ENCODE data around the gene TTLL1. TPM values are rescaled to one million over a fixed set of nuclear protein-coding genes. Genes with fewer than 3 reads are reported as not detected.

TTLL1 gene
- total RNA-seq, 4 donors from 2014 or later, result 1.7 to 5.0 (median 3.5) TPM

GRCh38 chr22:42994276-42994916 is 94.8 kb downstream of the TTLL1 start:
- Histone ChIP-seq H3K27ac (peak overlapping the region; percentile 67 to 93 (median 82)), H3K4me1 (peaks cover 3 to 77% (median 12%) of the 10 kb centered on the region in 4 donors), H3K9me3 (no peaks in the 10 kb centered on the region), H3K4me3 (peak overlapping the region in 2 of 4 donors; percentile 31 to 35), H3K36me3 (no peaks in the 10 kb centered on the region), H3K27me3 (no peaks in the 10 kb centered on the region)
- peak in 1 of 3 donors; percentile 51 for DNase-seq
- TF ChIP-seq, protein P1, sequence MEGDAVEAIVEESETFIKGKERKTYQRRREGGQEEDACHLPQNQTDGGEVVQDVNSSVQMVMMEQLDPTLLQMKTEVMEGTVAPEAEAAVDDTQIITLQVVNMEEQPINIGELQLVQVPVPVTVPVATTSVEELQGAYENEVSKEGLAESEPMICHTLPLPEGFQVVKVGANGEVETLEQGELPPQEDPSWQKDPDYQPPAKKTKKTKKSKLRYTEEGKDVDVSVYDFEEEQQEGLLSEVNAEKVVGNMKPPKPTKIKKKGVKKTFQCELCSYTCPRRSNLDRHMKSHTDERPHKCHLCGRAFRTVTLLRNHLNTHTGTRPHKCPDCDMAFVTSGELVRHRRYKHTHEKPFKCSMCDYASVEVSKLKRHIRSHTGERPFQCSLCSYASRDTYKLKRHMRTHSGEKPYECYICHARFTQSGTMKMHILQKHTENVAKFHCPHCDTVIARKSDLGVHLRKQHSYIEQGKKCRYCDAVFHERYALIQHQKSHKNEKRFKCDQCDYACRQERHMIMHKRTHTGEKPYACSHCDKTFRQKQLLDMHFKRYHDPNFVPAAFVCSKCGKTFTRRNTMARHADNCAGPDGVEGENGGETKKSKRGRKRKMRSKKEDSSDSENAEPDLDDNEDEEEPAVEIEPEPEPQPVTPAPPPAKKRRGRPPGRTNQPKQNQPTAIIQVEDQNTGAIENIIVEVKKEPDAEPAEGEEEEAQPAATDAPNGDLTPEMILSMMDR (IDR thresholded peaks at IDR 0.05), result no peak
- TF ChIP-seq POLR2A (IDR thresholded peaks at IDR 0.05), result no peak

- Histone ChIP-seq H3K36me3 (no peaks in the 10 kb centered on the region), H3K4me1 (peaks cover 3 to 77% (median 12%) of the 10 kb centered on the region in 4 donors), H3K27ac (peak overlapping the region; percentile 67 to 93 (median 82)), H3K9me3 (no peaks in the 10 kb centered on the region), H3K27me3 (no peaks in the 10 kb centered on the region), H3K4me3 (peak overlapping the region in 1 of 4 donors; percentile 31)
- peak in 1 of 3 donors; percentile 43 for DNase-seq
- TF ChIP-seq, protein P1 (IDR thresholded peaks at IDR 0.05), result no peak
- no peak for TF ChIP-seq POLR2A (IDR thresholded peaks at IDR 0.05)
These were observed 95.4 kb downstream of the TTLL1 start for GRCh38 chr22:42993651-42994275.

GRCh38 chr22:42992886-42993479 is 96.2 kb downstream of the TTLL1 start:
- H3K4me1 ChIP-seq, result peaks cover 3 to 74% (median 12%) of the 10 kb centered on the region in 4 donors
- no peaks in the 10 kb centered on the region for H3K9me3 ChIP-seq
- no peaks in the 10 kb centered on the region for H3K36me3 ChIP-seq
- no peak overlapping the region for H3K4me3 ChIP-seq
- DNase-seq, result peak in 1 of 3 donors; percentile 28
- peak overlapping the region in 1 of 4 donors; percentile 89 for H3K27ac ChIP-seq
- no peak for TF ChIP-seq POLR2A (IDR thresholded peaks at IDR 0.05)
- TF ChIP-seq, protein P1 (IDR thresholded peaks at IDR 0.05), result no peak
- no peaks in the 10 kb centered on the region for H3K27me3 ChIP-seq

GRCh38 chr22:42992092-42992491 is 97.1 kb downstream of the TTLL1 start:
- Histone ChIP-seq H3K4me3 (no peak overlapping the region), H3K27me3 (no peaks in the 10 kb centered on the region), H3K4me1 (peaks cover 3 to 65% (median 12%) of the 10 kb centered on the region in 4 donors), H3K27ac (no peak overlapping the region), H3K9me3 (no peaks in the 10 kb centered on the region), H3K36me3 (no peaks in the 10 kb centered on the region)
- DNase-seq, result peak in 1 of 3 donors; percentile 18
- TF ChIP-seq, protein P1 (IDR thresholded peaks at IDR 0.05), result no peak
- no peak for TF ChIP-seq POLR2A (IDR thresholded peaks at IDR 0.05)

GRCh38 chr22:42991010-42991651 is 98.1 kb downstream of the TTLL1 start:
- Histone ChIP-seq H3K9me3 (no peaks in the 10 kb centered on the region), H3K27ac (peak overlapping the region in 2 of 4 donors; percentile 64 to 79), H3K27me3 (no peaks in the 10 kb centered on the region), H3K4me3 (no peak overlapping the region), H3K36me3 (no peaks in the 10 kb centered on the region), H3K4me1 (peaks cover 3 to 56% (median 12%) of the 10 kb centered on the region in 4 donors)
- DNase-seq, result peak in 2 of 3 donors; percentile 71 to 76
- TF ChIP-seq, protein P1 (IDR thresholded peaks at IDR 0.05), result no peak
- TF ChIP-seq POLR2A (IDR thresholded peaks at IDR 0.05), result peak in 1 of 2 donors; percentile 42

Measured in Peyer's patch (tissue), 4 donors.